ENCODE results near the gene MBD6. TPM values are rescaled to one million over a fixed set of nuclear protein-coding genes. Genes with fewer than 3 reads are reported as not detected.

Gene MBD6
- total and polyA plus RNA-seq, 2 of the 4 experiments (the other 2 are of a cell fraction) = 0.90 to 9.3 TPM

- Histone ChIP-seq H3K9me1 (ENCODE audit: insufficient read depth, low read length) (no peaks in the 10 kb centered on the region), H2BK5ac (ENCODE audit: low read depth, low read length, poor library complexity, severe bottlenecking) (no peak overlapping the region), H3K9me3 (ENCODE audit: control insufficient read depth, insufficient read depth, low read length) (no peaks in the 10 kb centered on the region), H3K79me1 (ENCODE audit: low read depth in 1 of 2, low read length in 2 of 2) (no peaks in the 10 kb centered on the region), H3K14ac (replicated peaks; ENCODE audit: low read depth, low read length) (no peak overlapping the region), H2AK5ac (ENCODE audit: low read depth, low read length) (no peak overlapping the region), H3K4me2 (ENCODE audit: low read depth, low read length) (no peak overlapping the region), H2BK120ac (ENCODE audit: low read depth, low read length) (no peak overlapping the region), H4K20me1 (ENCODE audit: insufficient read depth, low read length) (no peaks in the 10 kb centered on the region), H3K23ac (ENCODE audit: low read depth, low read length) (no peak overlapping the region), H2BK15ac (ENCODE audit: low read depth, low read length) (no peak overlapping the region), H4K5ac (ENCODE audit: low read depth, low read length) (no peak overlapping the region), H3K4me1 (ENCODE audit: control insufficient read depth, insufficient read depth, low read length) (no peaks in the 10 kb centered on the region), H3K27me3 (ENCODE audit: control insufficient read depth, insufficient read depth, low read length) (peaks cover 11% of the 10 kb centered on the region), H4K91ac (ENCODE audit: insufficient read depth, low read depth, low read length) (no peak overlapping the region), H4K8ac (ENCODE audit: low read depth in 2 of 2, low read length in 2 of 2) (no peak overlapping the region), H3K36me3 (ENCODE audit: control insufficient read depth, insufficient read depth, low read length) (no peaks in the 10 kb centered on the region), H3K9ac (ENCODE audit: low read depth, low read length) (no peak overlapping the region), H3K4ac (ENCODE audit: low read depth, low read length) (no peak overlapping the region), H3K4me3 (ENCODE audit: insufficient read depth, low read depth, low read length) (no peak overlapping the region), H3K27ac (ENCODE audit: insufficient read depth, low read length) (no peak overlapping the region), H2BK20ac (ENCODE audit: low read depth, low read length) (no peak overlapping the region), H3K18ac (ENCODE audit: low read depth, low read length) (no peak overlapping the region), H2AK9ac (replicated peaks; ENCODE audit: low read depth, low read length, poor library complexity) (peak overlapping the region; percentile 7), H2AFZ (replicated peaks; ENCODE audit: low read length, poor library complexity) (no peak overlapping the region), H3K56ac (ENCODE audit: extremely low read depth, insufficient read depth, low read length) (no peak overlapping the region)
- TF ChIP-seq CEBPB (IDR thresholded peaks at IDR 0.05; ENCODE audit: low read depth, low read length) (no peak), MXI1 (IDR thresholded peaks at IDR 0.05; ENCODE audit: borderline replicate concordance, low read depth, low read length) (no peak), RCOR1 (IDR thresholded peaks at IDR 0.05; ENCODE audit: insufficient replicate concordance, low read length) (no peak), USF2 (IDR thresholded peaks at IDR 0.05; ENCODE audit: low read depth, low read length) (no peak), NFE2L2 (IDR thresholded peaks at IDR 0.05; ENCODE audit: low read depth, low read length) (no peak), ELK1 (IDR thresholded peaks at IDR 0.05; ENCODE audit: borderline replicate concordance, low read depth, low read length) (no peak), SMC3 (IDR thresholded peaks at IDR 0.05; ENCODE audit: low read depth, low read length) (no peak), RFX5 (IDR thresholded peaks at IDR 0.05; ENCODE audit: low read depth, low read length) (no peak), CTCF (conservative IDR thresholded peaks at IDR 0.05; ENCODE audit: low read depth, low read length) (no peak), MAZ (IDR thresholded peaks at IDR 0.05; ENCODE audit: borderline replicate concordance, low read depth, low read length) (no peak)
- DNase-seq (no peak), ATAC-seq (ENCODE audit: low read depth) (no peak)
- intact Hi-C loops (cut with micrococcal nuclease) (loop anchor here (10.0 kb wide), 1 partner anchor 1295 kb away; no protein-coding TSS in a partner anchor), in situ Hi-C loops (cut with MboI; ENCODE audit: low sequenced_read_pairs) (no loop called here), dilution Hi-C loops (cut with HindIII; ENCODE audit: low sequenced_read_pairs, unreplicated experiment) (loop anchor here (25.0 kb wide), 1 partner anchor 92 kb away; no protein-coding TSS in a partner anchor)
- CTCF ChIA-PET = no interaction called here
- POLR2A ChIA-PET (ENCODE audit: unreplicated experiment) = interaction anchor here (0.6 kb wide), 1 partner anchor 34 kb away, joined by 6 read pairs; no protein-coding TSS in a partner anchor
- 93% methylated on average over 6 of the region's 18 CpGs; no CpG with 5 or more reads in 1 of the 2 experiments for WGBS, 2 experiments (ENCODE audit: extremely low coverage in 2 of 2, insufficient read length in 1 of 2)
- no TSS peak for BruUV-seq (replicated peaks)
These were observed 47.2 kb downstream of the MBD6 start for GRCh38 chr12:57569858-57570257.
